ENCODE measurements around the gene SYNJ2BP. TPM values are rescaled to one million over a fixed set of nuclear protein-coding genes. Genes with fewer than 3 reads are reported as not detected.

Gene SYNJ2BP
- total and polyA plus RNA-seq, 2 of the 13 experiments (the other 11 are each of a cell fraction or from before 2014, with no cell fraction given) = 18.1 to 28.6 TPM

GRCh38 chr14:70397746-70398145 lies 19.1 kb downstream of the SYNJ2BP start:
- DNase-seq (ENCODE audit: low spot score) (no peak), FAIRE-seq (no peak), ATAC-seq (peak; percentile 70)
- Histone ChIP-seq H4K20me1 (ENCODE audit: insufficient read depth, low read length) (peaks cover 4% of the 10 kb centered on the region; the same call in 1 of the 2 replicates), H3K4me1 (ENCODE audit: insufficient read depth, low read length) (peaks cover 22% of the 10 kb centered on the region), H3K4me3 (replicated peaks in 1 of 3; ENCODE audit: insufficient read depth in 1 of 3, low read depth in 2 of 3, low read length in 3 of 3) (no peak overlapping the region), H3K79me2 (ENCODE audit: insufficient read depth, low read length) (no peaks in the 10 kb centered on the region), H3K27ac (ENCODE audit: extremely low read length, insufficient read depth, low read length) (no peak overlapping the region), H3K9ac (ENCODE audit: insufficient read depth, low read depth, low read length) (no peak overlapping the region), H3K27me3 (ENCODE audit: control insufficient read depth in 1 of 2, insufficient read depth in 2 of 2, low read length in 2 of 2) (no peaks in the 10 kb centered on the region), H3K36me3 (replicated peaks in 1 of 2; ENCODE audit: control insufficient read depth in 1 of 2, insufficient read depth in 2 of 2, low read length in 2 of 2) (peaks cover 0 to 3% of the 10 kb centered on the region in 2 experiments; a peak in 2 of 5 replicates), H2AFZ (ENCODE audit: low read length) (no peak overlapping the region), H3K9me3 (ENCODE audit: low read length) (no peaks in the 10 kb centered on the region), H3K4me2 (ENCODE audit: low read depth, low read length) (no peak overlapping the region)
- ChIA-PET CTCF (ENCODE audit: low intra/inter-chr PET ratio, low total read pairs) (no interaction called here), POLR2A (no interaction called here)
- WGBS (ENCODE audit: low lambda C conversion rate) = 83% methylated on average over 1 of the region's 2 CpGs
- in situ Hi-C loops (cut with HindIII; ENCODE audit: extremely low pct_ligation_motif_present, low pct_unique_long_range_greater_than_20kb) (no loop called here), intact Hi-C loops (cut with micrococcal nuclease; ENCODE audit: unreplicated experiment) (loop anchor here (5.0 kb wide), 1 partner anchor 170 kb away; no protein-coding TSS in a partner anchor)
- no TSS peak for BruUV-seq (replicated peaks)
- TF ChIP-seq ZNF335 (CRISPR knock-in tag; IDR thresholded peaks at IDR 0.05) = no peak
- TF ChIP-seq MTF2 (CRISPR knock-in tag; IDR thresholded peaks at IDR 0.05; ENCODE audit: borderline replicate concordance) = no peak
- no peak for TF ChIP-seq SNAPC2 (CRISPR knock-in tag; IDR thresholded peaks at IDR 0.05)
- TF ChIP-seq ZNF407 (CRISPR knock-in tag; IDR thresholded peaks at IDR 0.05; ENCODE audit: not compliant biosample characterization) = peak; percentile 54
- TF ChIP-seq ZNF782 (CRISPR knock-in tag; IDR thresholded peaks at IDR 0.05; ENCODE audit: borderline replicate concordance) = no peak
- no peak for TF ChIP-seq ZNF558 (CRISPR knock-in tag; IDR thresholded peaks at IDR 0.05; ENCODE audit: borderline replicate concordance)
- TF ChIP-seq TSC22D2 (CRISPR knock-in tag; IDR thresholded peaks at IDR 0.05; ENCODE audit: borderline replicate concordance) = no peak
- TF ChIP-seq POLR2AphosphoS2 (IDR thresholded peaks at IDR 0.05; ENCODE audit: low read depth, low read length) = no peak
- TF ChIP-seq ZNF274 (CRISPR knock-in tag; IDR thresholded peaks at IDR 0.05) = no peak
- no peak for TF ChIP-seq ZFP36L2 (CRISPR knock-in tag; IDR thresholded peaks at IDR 0.05)
- no peak for TF ChIP-seq ZNF12 (CRISPR knock-in tag; IDR thresholded peaks at IDR 0.05)

Measured in HepG2 (cell line).